BLaER1 treated with 17β-estradiol and CSF1 and Interleukin-3, amounts not matched to agents 10 nM and 100 nM (cell line): Measurements from ENCODE around the gene SHISA9.

ENCODE experiments used
- H3K27ac ChIP-seq, 11 experiments: shearing (Covaris generic); formaldehyde crosslinking; 2 replicates each; pipeline ENCODE4 v1.8.1; 2022
- H3K27me3 ChIP-seq, 11 experiments: shearing (Covaris generic); formaldehyde crosslinking; 2 replicates each; pipeline ENCODE4 v1.8.1; 2022
- H3K36me3 ChIP-seq, 11 experiments: shearing (Covaris generic); formaldehyde crosslinking; 2 replicates each; pipeline ENCODE4 v1.8.1; 2022
- H3K4me1 ChIP-seq, 10 experiments: shearing (Covaris generic); formaldehyde crosslinking; 2 replicates each; pipeline ENCODE4 v1.8.1; 2022
- H3K4me2 ChIP-seq, 11 experiments: shearing (Covaris generic); formaldehyde crosslinking; 2 replicates each; pipeline ENCODE4 v1.8.1; 2022
- H3K4me3 ChIP-seq, 10 experiments: shearing (Covaris generic); formaldehyde crosslinking; 2 replicates each; pipeline ENCODE4 v1.8.1; 2022
- H3K9ac ChIP-seq, 11 experiments: shearing (Covaris generic); formaldehyde crosslinking; 2 replicates each; pipeline ENCODE4 v1.8.1; 2022
- H3K9me3 ChIP-seq, 11 experiments: shearing (Covaris generic); formaldehyde crosslinking; replicated peaks in 1 of 11; 2 replicates each; pipeline ENCODE4 v1.8.1; 2022
- H4K20me1 ChIP-seq, 11 experiments: shearing (Covaris generic); formaldehyde crosslinking; 2 replicates each; pipeline ENCODE4 v1.8.1; 2022
- Cebpa-rat ChIP-seq, 11 experiments: shearing (Covaris generic); IDR thresholded peaks; 2 replicates each; pipeline ENCODE4 v1.8.1; 2022

SHISA9 gene

DNA sequence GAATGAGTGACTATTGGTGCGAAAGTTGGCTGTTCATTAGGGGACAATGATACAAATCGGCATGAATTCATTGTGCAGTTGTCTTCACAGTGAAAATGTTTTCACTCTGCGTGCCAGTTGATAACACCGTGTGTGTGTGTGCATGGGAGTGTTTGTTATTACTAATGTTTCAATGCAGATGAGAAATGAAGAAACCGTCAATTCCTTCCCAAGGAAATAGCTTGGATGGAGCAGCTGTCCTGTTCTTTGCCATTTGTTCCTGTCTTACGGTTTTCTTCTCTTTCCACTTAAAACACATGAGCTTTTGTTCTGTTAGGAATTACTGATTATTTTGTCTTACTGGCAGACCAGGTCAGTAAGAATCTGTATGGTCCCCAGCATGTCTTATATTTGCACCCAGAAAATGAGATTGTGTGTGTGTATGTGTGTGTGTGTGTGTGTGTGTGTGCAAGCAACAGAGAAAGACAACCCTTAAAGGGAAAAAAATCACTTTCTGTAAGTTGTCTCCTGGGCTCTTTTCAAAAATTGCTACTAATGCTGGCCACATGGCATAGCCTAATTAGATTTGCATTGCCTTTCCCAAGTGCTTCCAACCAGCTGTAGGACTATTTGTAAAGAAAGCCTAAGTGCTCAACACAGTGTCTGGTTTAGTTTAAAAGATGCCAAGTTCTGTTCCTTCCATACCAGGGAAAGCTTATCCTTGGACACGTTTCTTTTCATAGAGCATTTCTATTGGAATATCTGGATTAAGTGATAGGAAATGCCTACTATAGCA, 23.8 kb downstream of the SHISA9 start:
- Histone ChIP-seq H3K9me3 (no peaks in the 10 kb centered on the region), H3K36me3 (no peaks in the 10 kb centered on the region), H3K4me3 (no peak overlapping the region), H4K20me1 (no peaks in the 10 kb centered on the region), H3K4me1 (peaks cover 5 to 13% (median 12%) of the 10 kb centered on the region in 10 experiments; a peak in 17 of 20 replicates), H3K27me3 (no peaks in the 10 kb centered on the region), H3K4me2 (no peak overlapping the region), H3K27ac (no peak overlapping the region), H3K9ac (no peak overlapping the region)
- no peak for TF ChIP-seq Cebpa-rat (IDR thresholded peaks at IDR 0.05)

DNA sequence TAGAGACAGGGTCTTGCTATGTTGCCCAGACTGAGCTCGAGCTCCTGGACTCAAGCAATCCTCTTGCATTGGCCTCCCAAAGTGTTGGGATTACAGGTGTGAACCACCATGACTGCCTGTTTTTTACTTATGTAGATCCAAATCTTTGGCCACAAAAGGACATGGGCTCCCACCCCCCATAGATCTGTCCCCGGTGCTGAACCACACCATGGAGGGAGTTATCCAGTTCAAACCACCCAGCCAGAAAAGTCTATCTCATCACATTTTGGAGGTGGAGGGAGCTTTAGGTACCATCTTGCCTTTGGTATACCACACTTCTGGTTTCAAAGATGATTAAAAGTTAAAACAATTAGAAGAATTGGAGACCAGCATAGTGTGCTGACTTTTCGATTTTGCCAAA, 26.2 kb downstream of the SHISA9 start:
- Histone ChIP-seq H3K27me3 (no peaks in the 10 kb centered on the region), H3K4me1 (no peaks in the 10 kb centered on the region), H3K27ac (no peak overlapping the region), H4K20me1 (no peaks in the 10 kb centered on the region), H3K9me3 (0 out of 22 replicates have a peak, but pooled peaks cover 0 to 3% (median 0%) of the 10 kb centered on the region in 11 experiments), H3K4me3 (no peak overlapping the region), H3K36me3 (no peaks in the 10 kb centered on the region), H3K4me2 (no peak overlapping the region), H3K9ac (no peak overlapping the region)
- TF ChIP-seq Cebpa-rat (IDR thresholded peaks at IDR 0.05): no peak

GRCh38 chr16:12930881-12931280, 29.5 kb downstream of the SHISA9 start:
- Histone ChIP-seq H3K9ac (no peak overlapping the region), H3K27ac (no peak overlapping the region), H3K4me2 (no peak overlapping the region), H3K36me3 (no peaks in the 10 kb centered on the region), H3K4me1 (no peaks in the 10 kb centered on the region), H3K4me3 (no peak overlapping the region), H4K20me1 (no peaks in the 10 kb centered on the region), H3K27me3 (no peaks in the 10 kb centered on the region), H3K9me3 (0 out of 22 replicates have a peak, but pooled peaks cover 0 to 3% (median 0%) of the 10 kb centered on the region in 11 experiments)
- no peak for TF ChIP-seq Cebpa-rat (IDR thresholded peaks at IDR 0.05)

DNA sequence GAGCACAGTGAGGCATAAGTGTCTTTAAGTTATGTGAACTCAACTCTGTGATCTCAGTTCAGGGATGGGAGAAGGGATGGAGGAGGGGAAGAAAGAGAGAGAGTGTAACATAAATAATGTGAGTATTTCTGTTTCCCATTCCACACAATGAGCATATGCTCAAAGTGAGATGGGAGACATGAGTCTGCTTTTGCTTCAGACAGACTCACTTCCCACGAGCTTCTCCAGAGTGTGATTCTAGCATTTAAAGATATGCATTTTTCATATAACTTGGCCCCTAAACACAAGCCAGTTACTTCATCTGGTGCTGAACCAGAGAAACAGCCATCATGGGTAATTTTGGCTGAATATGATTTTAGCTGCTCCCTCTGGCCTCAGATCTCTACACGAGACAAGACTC, 35.0 kb downstream of the SHISA9 start:
- H3K4me3 ChIP-seq: no peak overlapping the region
- no peaks in the 10 kb centered on the region for H3K36me3 ChIP-seq
- H3K9me3 ChIP-seq: 0 out of 22 replicates have a peak, but pooled peaks cover 0 to 4% (median 0%) of the 10 kb centered on the region in 11 experiments
- H3K4me1 ChIP-seq: no peaks in the 10 kb centered on the region
- no peak overlapping the region for H3K27ac ChIP-seq
- no peaks in the 10 kb centered on the region for H4K20me1 ChIP-seq
- TF ChIP-seq Cebpa-rat (IDR thresholded peaks at IDR 0.05): no peak
- no peaks in the 10 kb centered on the region for H3K27me3 ChIP-seq
- no peak overlapping the region for H3K4me2 ChIP-seq
- no peak overlapping the region for H3K9ac ChIP-seq

DNA sequence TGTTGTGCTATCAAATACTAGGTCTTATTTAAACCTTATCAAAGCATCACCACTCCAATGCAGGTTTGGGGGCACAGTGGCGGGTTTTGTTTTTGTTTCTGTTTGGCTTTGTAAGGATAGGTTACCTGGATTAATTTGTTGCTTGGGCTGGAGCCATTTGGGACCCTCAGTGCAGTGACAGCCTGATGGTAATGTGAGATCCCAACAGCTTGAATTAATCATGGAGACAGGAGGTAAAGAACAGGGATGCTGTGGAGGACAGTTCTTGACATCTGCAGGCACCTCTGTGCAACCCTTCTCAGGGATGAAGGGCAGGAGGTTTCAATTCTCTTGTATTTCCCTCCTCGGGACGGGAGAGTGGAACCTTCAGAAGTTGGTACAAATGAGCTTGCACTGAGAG, 40.5 kb downstream of the SHISA9 start:
- H3K4me3 ChIP-seq: no peak overlapping the region
- H3K27ac ChIP-seq: no peak overlapping the region

DNA sequence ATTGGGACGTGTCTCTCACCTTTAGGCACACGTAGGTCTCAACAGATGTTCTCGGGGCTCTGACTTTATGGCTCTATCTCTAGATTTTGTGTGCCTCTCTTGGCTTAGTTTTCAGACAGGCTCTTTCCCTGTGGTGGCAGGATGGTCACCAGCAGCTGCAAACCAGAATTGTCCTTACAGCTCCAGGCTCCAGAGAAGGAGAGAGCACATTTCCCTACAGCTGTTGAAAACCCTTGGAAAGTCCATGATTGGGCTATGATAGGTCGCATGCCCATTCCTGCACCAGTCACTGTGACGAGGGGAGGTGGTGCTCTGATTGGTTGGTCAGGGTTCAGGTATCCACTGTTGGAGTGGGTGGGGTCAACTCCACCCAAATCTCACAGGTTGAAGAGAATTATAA, 41.5 kb downstream of the SHISA9 start:
- no peak overlapping the region for H3K4me3 ChIP-seq
- no peak overlapping the region for H3K9ac ChIP-seq
- no peaks in the 10 kb centered on the region for H3K36me3 ChIP-seq
- no peak for TF ChIP-seq Cebpa-rat (IDR thresholded peaks at IDR 0.05)
- H3K9me3 ChIP-seq: peaks cover 0 to 3% (median 0%) of the 10 kb centered on the region in 11 experiments; a peak in 1 of 22 replicates
- no peak overlapping the region for H3K4me2 ChIP-seq
- H3K27me3 ChIP-seq: no peaks in the 10 kb centered on the region
- H3K27ac ChIP-seq: no peak overlapping the region
- H3K4me1 ChIP-seq: no peaks in the 10 kb centered on the region
- H4K20me1 ChIP-seq: no peaks in the 10 kb centered on the region

More for the DNA sequence above, 40.5 kb downstream of the SHISA9 start:
- H3K4me2 ChIP-seq: no peak overlapping the region
- TF ChIP-seq Cebpa-rat (IDR thresholded peaks at IDR 0.05): no peak
- H3K4me1 ChIP-seq: no peaks in the 10 kb centered on the region
- H3K36me3 ChIP-seq: no peaks in the 10 kb centered on the region
- H3K9me3 ChIP-seq: peaks cover 0 to 4% (median 0%) of the 10 kb centered on the region in 11 experiments; a peak in 1 of 22 replicates
- no peak overlapping the region for H3K9ac ChIP-seq
- H3K27me3 ChIP-seq: no peaks in the 10 kb centered on the region
- H4K20me1 ChIP-seq: no peaks in the 10 kb centered on the region

DNA sequence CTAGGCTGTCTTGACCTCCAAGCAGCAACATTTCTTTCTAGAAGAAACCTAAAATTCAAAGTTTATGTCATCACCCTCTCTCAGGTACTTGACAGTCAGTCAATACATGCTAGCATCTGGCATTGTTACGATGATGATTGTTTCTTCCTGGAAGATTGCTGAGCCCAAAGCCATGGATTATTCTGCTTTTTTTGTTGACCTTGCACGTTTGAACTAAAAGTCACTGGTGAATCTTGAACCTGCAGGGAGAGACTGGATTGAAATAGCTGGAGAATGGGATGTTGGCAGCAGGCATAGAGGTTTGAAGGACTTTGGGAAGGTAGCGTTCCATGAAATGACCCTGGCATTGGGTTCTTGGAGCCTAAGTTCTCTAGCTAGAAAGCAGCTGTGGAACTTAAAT, 42.9 kb downstream of the SHISA9 start:
- Histone ChIP-seq H3K36me3 (no peaks in the 10 kb centered on the region), H3K9ac (no peak overlapping the region), H3K4me1 (no peaks in the 10 kb centered on the region), H4K20me1 (no peaks in the 10 kb centered on the region), H3K27ac (no peak overlapping the region), H3K4me3 (no peak overlapping the region), H3K4me2 (no peak overlapping the region), H3K9me3 (peaks cover 0 to 3% (median 0%) of the 10 kb centered on the region in 11 experiments; a peak in 1 of 22 replicates), H3K27me3 (no peaks in the 10 kb centered on the region)
- no peak for TF ChIP-seq Cebpa-rat (IDR thresholded peaks at IDR 0.05)

DNA sequence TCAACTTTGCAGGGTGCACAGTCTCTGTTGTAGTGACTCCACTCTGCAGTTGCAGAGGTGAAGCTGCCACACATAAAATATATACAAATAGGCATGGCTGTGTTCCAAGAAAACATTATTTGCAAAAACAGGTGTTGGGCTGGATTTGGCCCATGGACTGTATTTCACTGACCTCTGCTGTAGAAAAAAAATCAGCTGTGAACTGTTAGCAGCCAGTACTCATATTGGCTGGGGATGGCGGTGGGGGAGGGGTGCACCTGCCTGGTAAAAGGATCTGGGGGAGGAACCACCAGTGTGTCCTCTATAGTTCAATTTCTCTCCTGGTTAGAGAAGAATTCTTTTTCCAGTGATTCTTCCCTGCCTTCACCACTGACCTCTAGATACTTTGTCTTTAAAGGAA, 50.0 kb downstream of the SHISA9 start:
- Histone ChIP-seq H3K27me3 (no peaks in the 10 kb centered on the region), H3K4me3 (no peak overlapping the region), H3K9me3 (peaks cover 0 to 12% (median 0%) of the 10 kb centered on the region in 11 experiments; a peak in 2 of 22 replicates), H4K20me1 (no peaks in the 10 kb centered on the region), H3K4me1 (no peaks in the 10 kb centered on the region), H3K36me3 (no peaks in the 10 kb centered on the region), H3K9ac (no peak overlapping the region), H3K4me2 (no peak overlapping the region), H3K27ac (no peak overlapping the region)
- no peak for TF ChIP-seq Cebpa-rat (IDR thresholded peaks at IDR 0.05)

- H3K4me1 ChIP-seq: no peaks in the 10 kb centered on the region
- H3K9me3 ChIP-seq: peaks cover 0 to 12% (median 0%) of the 10 kb centered on the region in 11 experiments; a peak in 2 of 22 replicates
- H3K27ac ChIP-seq: no peak overlapping the region
- H3K36me3 ChIP-seq: no peaks in the 10 kb centered on the region
- no peaks in the 10 kb centered on the region for H4K20me1 ChIP-seq
- H3K9ac ChIP-seq: no peak overlapping the region
- H3K4me3 ChIP-seq: no peak overlapping the region
- H3K27me3 ChIP-seq: no peaks in the 10 kb centered on the region
- no peak overlapping the region for H3K4me2 ChIP-seq
- no peak for TF ChIP-seq Cebpa-rat (IDR thresholded peaks at IDR 0.05)
These were observed 50.6 kb downstream of the SHISA9 start for GRCh38 chr16:12951976-12952375.

DNA sequence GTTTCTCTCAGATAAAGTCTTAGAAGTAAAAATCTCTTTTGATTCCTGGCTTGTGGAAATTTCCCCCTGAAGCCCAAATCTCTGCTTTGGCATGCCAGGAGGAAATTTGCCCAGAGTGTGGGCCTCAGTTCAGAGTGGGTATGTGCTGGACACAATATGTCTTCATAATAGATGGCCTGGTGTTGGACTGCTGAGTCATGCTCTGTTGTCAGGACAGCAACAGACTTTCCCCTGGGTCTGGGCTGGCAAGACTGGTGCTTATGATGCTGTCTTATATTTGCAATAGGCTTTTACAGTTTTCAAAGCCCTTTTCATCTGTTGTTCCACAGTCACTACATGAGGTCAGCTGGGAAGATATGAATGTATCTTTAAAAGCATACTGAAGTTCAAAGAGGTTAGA, 57.0 kb downstream of the SHISA9 start:
- no peak overlapping the region for H3K4me3 ChIP-seq
- H3K27me3 ChIP-seq: no peaks in the 10 kb centered on the region
- H4K20me1 ChIP-seq: no peaks in the 10 kb centered on the region
- no peak overlapping the region for H3K4me2 ChIP-seq
- H3K4me1 ChIP-seq: no peaks in the 10 kb centered on the region
- no peak for TF ChIP-seq Cebpa-rat (IDR thresholded peaks at IDR 0.05)
- peaks cover 0 to 8% (median 0%) of the 10 kb centered on the region in 11 experiments; a peak in 3 of 22 replicates for H3K9me3 ChIP-seq
- H3K36me3 ChIP-seq: no peaks in the 10 kb centered on the region
- no peak overlapping the region for H3K9ac ChIP-seq
- H3K27ac ChIP-seq: no peak overlapping the region
